Omental fat pad (tissue), 4 donors: ENCODE measurements around the gene AHRR. TPM values are rescaled to one million over a fixed set of nuclear protein-coding genes. Genes with fewer than 3 reads are reported as not detected.

Experiments used
- ATAC-seq: fragments of 150-250 bp; one replicate; pipeline ENCODE4 v1.9.1; 2016; ENCODE audit warnings: mild to moderate bottlenecking, moderate library complexity; ENCODE audit not compliant: low FRiP score
- DNase-seq: peaks from one replicate; pipeline ENCODE4 v3.0.0-alpha.2; 2019; ENCODE audit warnings: low spot score
- CTCF ChIP-seq, 3 donors: fragments of 450-650 bp; IDR thresholded peaks; one replicate each; pipeline ENCODE4 v1.5.1; 2016 to 2017; ENCODE audit warnings: antibody characterized with exemption in 3 of 3, mild to moderate bottlenecking in 3 of 3, moderate library complexity in 2 of 3
- total RNA-seq, 4 donors: library from RNA; depleted of rRNA; stranded (reverse); fragments of >200 nt; gene quantifications; one replicate each; pipeline ENCODE4 v1.1.0, GENCODE V29; 2016

Gene AHRR
- total RNA-seq, 4 donors from 2014 or later: 0.25 to 2.2 (median 1.6) TPM

- ATAC-seq (no peak), DNase-seq (no peak)
- no peak for TF ChIP-seq CTCF (IDR thresholded peaks at IDR 0.05)
Measured at GRCh38 chr5:317086-317811, 4.3 kb upstream of the AHRR start.

- no peak for TF ChIP-seq CTCF (IDR thresholded peaks at IDR 0.05)
- no peak for DNase-seq
- no peak for ATAC-seq
Measured at GRCh38 chr5:318341-318897, 3.1 kb upstream of the AHRR start.

GRCh38 chr5:318931-319601, 2.4 kb upstream of the AHRR start:
- no peak for DNase-seq
- TF ChIP-seq CTCF (IDR thresholded peaks at IDR 0.05): no peak
- ATAC-seq: no peak

- DNase-seq (no peak), ATAC-seq (no peak)
- TF ChIP-seq CTCF (IDR thresholded peaks at IDR 0.05): no peak
Measured at GRCh38 chr5:320524-321229, 837 bp upstream of the AHRR start.

- no peak for TF ChIP-seq CTCF (IDR thresholded peaks at IDR 0.05)
Measured at GRCh38 chr5:321726-322251, 275 bp downstream of the AHRR start.

GRCh38 chr5:322281-322941, 897 bp downstream of the AHRR start:
- no peak for TF ChIP-seq CTCF (IDR thresholded peaks at IDR 0.05)
- no peak for DNase-seq
- ATAC-seq: peak; percentile 2

More at GRCh38 chr5:321726-322251, 275 bp downstream of the AHRR start:
- DNase-seq: no peak
- ATAC-seq: peak; percentile 32
